ENCODE results near the gene PRKAR1A. TPM values are rescaled to one million over a fixed set of nuclear protein-coding genes. Genes with fewer than 3 reads are reported as not detected.

Gene PRKAR1A
- total RNA-seq, 1 donor: 260 TPM

DNA sequence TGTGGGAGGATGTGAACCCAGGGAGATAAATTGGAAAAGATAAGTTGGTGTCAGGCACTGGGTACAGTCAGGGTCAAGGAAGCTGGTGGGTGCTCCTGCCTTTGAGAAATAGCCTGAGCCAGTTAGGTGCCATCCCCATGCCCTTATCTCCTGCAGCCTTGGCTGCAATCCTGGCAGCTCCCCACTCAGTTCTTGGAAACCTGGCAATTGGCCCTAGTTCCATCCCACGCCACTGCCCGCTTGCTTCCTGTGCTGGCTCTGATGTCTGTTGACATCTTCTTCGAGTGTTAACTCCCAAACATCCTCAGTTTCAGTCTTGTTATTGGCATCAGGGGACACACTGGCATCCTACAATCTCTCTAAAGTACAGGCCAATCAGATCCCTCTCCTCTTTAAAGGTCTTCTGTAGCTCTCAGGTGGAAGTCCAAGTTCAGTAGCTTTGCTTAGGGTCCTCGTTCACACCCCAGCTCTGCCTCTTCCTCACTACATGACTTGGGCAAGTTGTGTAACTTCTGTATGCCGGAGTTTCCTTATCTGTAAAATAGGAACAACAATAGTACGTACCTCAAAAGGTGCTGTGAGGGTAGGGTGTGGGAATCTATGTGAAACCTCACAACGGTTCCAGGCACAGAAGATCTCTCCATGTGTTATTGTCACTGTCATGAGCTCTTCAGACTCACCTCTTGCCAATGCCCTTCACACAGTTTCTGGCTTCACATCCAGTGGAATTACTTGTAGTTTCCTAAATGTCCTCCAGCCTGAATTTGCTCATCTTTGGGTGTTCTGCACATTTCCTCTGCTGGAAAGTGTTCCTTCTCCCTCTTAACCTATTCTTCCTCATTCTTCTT lies 13.5 kb upstream of the PRKAR1A start:
- no peak overlapping the region for H3K4me3 ChIP-seq (ENCODE audit: low read depth, low read length)
- TF ChIP-seq, protein P1, sequence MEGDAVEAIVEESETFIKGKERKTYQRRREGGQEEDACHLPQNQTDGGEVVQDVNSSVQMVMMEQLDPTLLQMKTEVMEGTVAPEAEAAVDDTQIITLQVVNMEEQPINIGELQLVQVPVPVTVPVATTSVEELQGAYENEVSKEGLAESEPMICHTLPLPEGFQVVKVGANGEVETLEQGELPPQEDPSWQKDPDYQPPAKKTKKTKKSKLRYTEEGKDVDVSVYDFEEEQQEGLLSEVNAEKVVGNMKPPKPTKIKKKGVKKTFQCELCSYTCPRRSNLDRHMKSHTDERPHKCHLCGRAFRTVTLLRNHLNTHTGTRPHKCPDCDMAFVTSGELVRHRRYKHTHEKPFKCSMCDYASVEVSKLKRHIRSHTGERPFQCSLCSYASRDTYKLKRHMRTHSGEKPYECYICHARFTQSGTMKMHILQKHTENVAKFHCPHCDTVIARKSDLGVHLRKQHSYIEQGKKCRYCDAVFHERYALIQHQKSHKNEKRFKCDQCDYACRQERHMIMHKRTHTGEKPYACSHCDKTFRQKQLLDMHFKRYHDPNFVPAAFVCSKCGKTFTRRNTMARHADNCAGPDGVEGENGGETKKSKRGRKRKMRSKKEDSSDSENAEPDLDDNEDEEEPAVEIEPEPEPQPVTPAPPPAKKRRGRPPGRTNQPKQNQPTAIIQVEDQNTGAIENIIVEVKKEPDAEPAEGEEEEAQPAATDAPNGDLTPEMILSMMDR (IDR thresholded peaks at IDR 0.05; ENCODE audit: insufficient read depth, low read depth, low read length): no peak
- DNase-seq (ENCODE audit: low read depth): no peak

DNA sequence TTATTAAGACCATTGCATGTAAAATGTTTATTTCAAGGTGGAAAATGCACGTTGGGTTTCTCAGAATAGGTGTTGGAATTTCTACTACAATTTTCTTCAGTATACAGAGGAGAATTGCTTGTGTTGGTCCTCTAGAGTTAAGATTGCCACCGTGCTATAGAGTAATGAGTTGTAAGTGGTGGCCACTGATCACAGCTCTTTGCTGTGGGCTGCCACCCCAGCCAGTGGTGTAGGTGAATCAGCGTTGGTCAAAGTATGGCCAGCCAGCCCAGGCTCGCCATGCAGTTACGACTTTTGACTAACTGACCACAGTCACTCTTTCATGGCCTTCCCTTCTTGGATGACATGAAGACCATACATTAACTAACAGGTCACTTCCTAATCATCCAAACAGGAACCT lies 12.6 kb upstream of the PRKAR1A start:
- no peak for DNase-seq (ENCODE audit: low read depth)
- TF ChIP-seq, protein P1 (IDR thresholded peaks at IDR 0.05; ENCODE audit: insufficient read depth, low read depth, low read length): no peak
- H3K4me3 ChIP-seq (ENCODE audit: low read depth, low read length): no peak overlapping the region

DNA sequence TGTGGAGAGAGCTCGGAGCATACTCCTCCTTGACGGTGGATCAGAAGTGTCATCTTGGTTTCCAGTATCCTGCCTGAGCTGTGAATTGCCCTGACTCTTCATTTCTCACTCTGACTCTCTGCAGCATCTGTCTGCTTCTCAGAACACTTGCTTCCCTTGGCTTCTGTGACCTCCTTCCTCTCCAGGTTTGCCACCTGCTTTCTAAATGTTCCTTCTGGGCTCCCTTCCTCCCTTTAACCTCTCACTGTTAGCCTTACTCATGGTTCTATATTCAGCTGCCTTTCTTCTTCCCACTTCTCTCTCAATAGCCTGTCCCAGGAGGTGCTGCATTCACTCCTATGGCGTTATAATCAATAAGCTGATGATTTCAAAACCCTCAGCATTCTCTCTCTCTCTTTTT lies 11.2 kb upstream of the PRKAR1A start:
- TF ChIP-seq, protein P1 (IDR thresholded peaks at IDR 0.05; ENCODE audit: insufficient read depth, low read depth, low read length): no peak
- no peak overlapping the region for H3K4me3 ChIP-seq (ENCODE audit: low read depth, low read length)
- DNase-seq (ENCODE audit: low read depth): no peak

DNA sequence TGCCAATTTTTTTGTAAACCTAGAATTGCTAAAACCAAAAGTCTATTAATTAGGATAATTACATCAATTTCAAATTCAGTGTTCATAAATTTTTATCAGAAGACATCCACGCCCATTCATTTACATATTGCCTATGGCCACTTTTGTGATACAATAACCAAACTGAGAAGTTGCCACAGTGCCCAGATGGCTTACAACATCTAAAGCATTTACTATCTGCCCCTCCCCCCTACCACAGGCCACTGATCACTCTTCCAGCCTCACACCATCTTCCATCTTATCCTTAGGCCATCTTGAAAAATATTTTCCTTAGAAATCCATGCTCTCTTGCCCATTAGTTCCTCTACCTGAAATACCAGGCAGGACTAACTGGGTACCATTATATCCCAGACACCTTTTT lies 6.3 kb upstream of the PRKAR1A start:
- no peak for DNase-seq (ENCODE audit: low read depth)

DNA sequence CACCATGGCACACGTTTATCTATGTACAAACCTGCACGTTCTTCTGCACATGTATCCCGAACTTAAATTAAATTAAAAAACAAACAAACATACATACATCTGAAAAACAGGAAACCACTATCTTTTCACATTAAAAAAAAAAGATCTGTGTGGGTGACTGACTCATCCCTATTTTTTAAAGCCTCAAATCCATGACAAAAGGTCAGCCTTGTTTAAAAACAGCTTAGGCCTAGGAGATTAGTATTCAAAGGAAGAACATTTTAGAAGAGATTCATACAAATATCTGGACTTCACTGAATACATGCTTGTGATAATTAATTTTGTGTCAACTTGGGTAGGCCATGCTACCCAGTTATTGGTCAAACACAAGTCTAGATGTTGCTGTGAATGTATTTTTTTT lies 4.7 kb upstream of the PRKAR1A start:
- H3K4me3 ChIP-seq (ENCODE audit: low read depth, low read length): no peak overlapping the region
- DNase-seq (ENCODE audit: low read depth): peak; percentile 88
- TF ChIP-seq, protein P1 (IDR thresholded peaks at IDR 0.05; ENCODE audit: insufficient read depth, low read depth, low read length): no peak

More for the DNA sequence above, 6.3 kb upstream of the PRKAR1A start:
- TF ChIP-seq, protein P1 (IDR thresholded peaks at IDR 0.05; ENCODE audit: insufficient read depth, low read depth, low read length): no peak
- no peak overlapping the region for H3K4me3 ChIP-seq (ENCODE audit: low read depth, low read length)

DNA sequence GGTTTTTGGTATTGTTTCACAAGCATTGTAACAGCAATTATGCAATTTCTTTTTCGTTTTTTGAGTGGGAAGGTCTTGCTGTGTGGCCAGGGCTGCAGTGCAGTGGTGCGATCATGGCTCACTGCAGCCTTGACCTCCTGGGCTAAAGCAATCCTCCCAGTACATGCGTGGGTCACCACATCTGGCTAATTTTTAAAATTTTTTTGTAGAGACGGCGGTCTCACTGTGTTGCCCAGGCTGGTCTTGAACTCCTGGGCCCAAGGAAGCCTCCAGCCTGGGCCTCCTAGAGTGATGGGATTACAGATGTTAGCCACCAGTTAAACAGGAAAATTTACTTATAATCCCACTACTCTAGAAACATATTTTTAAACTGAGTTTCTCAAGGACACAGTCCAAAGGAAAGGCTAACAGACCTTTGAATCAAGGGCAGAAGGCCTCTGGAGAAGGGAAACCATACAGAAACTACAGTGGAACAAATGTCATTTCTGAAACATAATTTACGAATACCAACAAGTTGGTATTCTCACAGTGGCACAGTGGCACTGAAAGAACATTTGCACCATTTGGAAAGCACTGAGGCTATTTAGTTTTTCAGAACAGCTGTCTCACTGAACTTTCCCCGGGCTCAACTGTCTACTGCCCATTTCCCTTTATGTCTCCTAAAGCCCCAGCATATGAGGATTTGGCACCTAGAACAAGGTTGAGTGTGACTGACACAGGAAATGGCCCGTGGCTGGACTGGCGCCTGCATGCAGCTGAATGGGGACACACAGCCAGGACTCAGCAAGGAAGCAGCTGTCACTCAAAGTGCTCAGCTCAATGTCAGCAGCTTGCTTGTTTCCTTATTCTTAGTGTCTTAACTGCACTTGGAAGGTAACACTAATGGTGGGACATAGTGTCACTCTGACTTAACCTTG lies 2.8 kb upstream of the PRKAR1A start:
- no peak overlapping the region for H3K4me3 ChIP-seq (ENCODE audit: low read depth, low read length)
- DNase-seq (ENCODE audit: low read depth): no peak
- TF ChIP-seq, protein P1 (IDR thresholded peaks at IDR 0.05; ENCODE audit: insufficient read depth, low read depth, low read length): no peak
